AG09309 (cell line): ENCODE measurements around the gene TAGLN2.

Source experiments
- DNase-seq: peaks from one replicate; pipeline ENCODE4 v3.0.0-alpha.2; 2010; ENCODE audit warnings: low read depth
- H3K4me3 ChIP-seq: 2 replicates; pipeline ENCODE4 v1.5.1; 2011; ENCODE audit warnings: mild to moderate bottlenecking, low read depth, low read length, moderate library complexity; ENCODE audit not compliant: control insufficient read depth
- TF ChIP-seq, protein P1 (sequence below): IDR thresholded peaks from 2 replicates; pipeline ENCODE4 v1.5.1; 2011; ENCODE audit warnings: mild to moderate bottlenecking, low read depth, low read length, inconsistent platforms; ENCODE audit not compliant: insufficient read depth, control insufficient read depth; ENCODE audit errors: missing control alignments

The TAGLN2 gene

DNA sequence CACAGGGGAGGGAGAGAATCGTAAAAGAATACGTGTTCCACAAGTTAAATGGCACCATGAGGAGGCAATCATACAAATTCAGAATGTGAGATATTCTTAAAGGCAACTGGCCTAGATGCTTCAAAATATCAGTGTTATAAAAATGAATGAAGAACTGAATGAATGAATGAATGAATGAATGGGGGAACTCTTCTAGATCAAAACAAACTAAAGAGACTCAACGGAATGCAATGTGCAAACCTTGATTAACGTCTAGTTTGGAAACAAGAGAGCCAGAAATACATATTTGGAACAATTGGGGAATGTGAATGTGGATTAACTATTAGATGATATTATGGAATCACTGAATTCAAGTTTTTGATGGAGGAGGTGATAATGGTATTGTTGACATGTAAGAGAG is 42.2 kb downstream of the TAGLN2 start:
- TF ChIP-seq, protein P1, sequence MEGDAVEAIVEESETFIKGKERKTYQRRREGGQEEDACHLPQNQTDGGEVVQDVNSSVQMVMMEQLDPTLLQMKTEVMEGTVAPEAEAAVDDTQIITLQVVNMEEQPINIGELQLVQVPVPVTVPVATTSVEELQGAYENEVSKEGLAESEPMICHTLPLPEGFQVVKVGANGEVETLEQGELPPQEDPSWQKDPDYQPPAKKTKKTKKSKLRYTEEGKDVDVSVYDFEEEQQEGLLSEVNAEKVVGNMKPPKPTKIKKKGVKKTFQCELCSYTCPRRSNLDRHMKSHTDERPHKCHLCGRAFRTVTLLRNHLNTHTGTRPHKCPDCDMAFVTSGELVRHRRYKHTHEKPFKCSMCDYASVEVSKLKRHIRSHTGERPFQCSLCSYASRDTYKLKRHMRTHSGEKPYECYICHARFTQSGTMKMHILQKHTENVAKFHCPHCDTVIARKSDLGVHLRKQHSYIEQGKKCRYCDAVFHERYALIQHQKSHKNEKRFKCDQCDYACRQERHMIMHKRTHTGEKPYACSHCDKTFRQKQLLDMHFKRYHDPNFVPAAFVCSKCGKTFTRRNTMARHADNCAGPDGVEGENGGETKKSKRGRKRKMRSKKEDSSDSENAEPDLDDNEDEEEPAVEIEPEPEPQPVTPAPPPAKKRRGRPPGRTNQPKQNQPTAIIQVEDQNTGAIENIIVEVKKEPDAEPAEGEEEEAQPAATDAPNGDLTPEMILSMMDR, result no peak
- no peak for DNase-seq
- H3K4me3 ChIP-seq, result no peak overlapping the region

DNA sequence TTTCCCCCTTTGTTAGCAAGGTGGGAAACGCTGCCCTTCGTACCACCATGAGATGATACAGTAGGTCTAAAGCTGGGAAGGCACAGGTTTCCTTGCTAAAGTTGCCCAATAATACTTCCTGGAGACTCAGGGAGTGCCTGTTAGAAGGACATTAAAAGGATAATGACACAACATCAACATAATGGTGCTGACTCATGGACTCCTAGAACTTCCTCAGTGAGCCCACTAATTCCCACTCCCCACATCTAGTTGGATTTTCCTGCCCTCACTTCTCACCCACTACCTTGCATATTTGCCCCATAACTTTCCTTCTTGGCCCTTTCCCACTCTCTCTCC is 42.8 kb downstream of the TAGLN2 start:
- TF ChIP-seq, protein P1, result no peak
- H3K4me3 ChIP-seq, result no peak overlapping the region
- no peak for DNase-seq

GRCh38 chr1:159881622-159882526 is 43.4 kb downstream of the TAGLN2 start:
- H3K4me3 ChIP-seq, result no peak overlapping the region
- DNase-seq, result peak; percentile 88
- TF ChIP-seq, protein P1, result no peak

- no peak for DNase-seq
- TF ChIP-seq, protein P1, result no peak
- no peak overlapping the region for H3K4me3 ChIP-seq
These were observed 44.9 kb downstream of the TAGLN2 start for GRCh38 chr1:159880430-159880829.

DNA sequence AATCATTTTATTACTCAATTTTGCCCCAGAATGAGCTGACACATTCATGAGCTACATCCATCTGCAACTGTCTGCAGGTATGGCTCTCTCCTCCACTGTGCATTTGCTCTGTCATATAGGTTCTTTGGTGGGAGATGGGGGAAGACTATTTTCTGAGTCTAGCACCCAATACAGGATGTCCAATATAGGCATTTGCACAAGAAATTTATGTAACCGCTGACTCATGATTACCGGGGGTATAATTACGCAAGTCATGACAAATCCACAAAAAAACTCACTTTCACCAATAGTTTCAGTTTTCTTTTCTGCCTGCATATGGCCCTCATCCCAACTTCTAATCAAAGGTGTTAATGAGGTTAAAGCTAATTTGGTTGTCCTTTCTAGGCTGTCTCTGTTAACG is 45.3 kb downstream of the TAGLN2 start:
- H3K4me3 ChIP-seq, result no peak overlapping the region
- TF ChIP-seq, protein P1, result no peak

DNA sequence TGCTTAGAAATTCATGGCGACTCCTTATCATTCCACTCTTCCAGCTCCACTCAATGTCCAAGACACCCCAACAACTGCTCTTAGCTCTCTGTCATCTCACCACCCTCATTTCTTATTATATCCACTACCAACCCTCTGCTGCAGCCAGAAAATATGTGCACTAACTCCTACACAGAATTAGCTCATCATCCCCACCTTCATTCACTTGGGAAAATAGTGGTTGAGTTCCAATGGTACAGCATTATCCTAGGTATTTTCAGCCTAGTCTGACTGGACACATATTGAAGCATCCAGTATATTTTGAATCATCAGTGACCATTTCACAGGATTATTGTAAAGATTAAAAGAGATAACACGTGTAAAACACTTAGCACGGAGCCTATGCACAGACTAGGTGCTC is 46.2 kb downstream of the TAGLN2 start:
- H3K4me3 ChIP-seq, result no peak overlapping the region
- DNase-seq, result no peak
- TF ChIP-seq, protein P1, result no peak

More for the DNA sequence above, 45.3 kb downstream of the TAGLN2 start:
- peak; percentile 46 for DNase-seq
